Stimulated activated naive B cell treated with anti-CD40 and anti-IgM and Interleukin-4, amounts not matched to agents 10 μg/mL and 1 μg/mL and 100 μg/mL, for 72 hours (primary cell): Measurements from ENCODE around the gene ENAM.
A peak's percentile ranks its signal among the peaks of the same experiment; 100 is the strongest.
"Not testable (repeated sequence)": the region's sequence is repeated elsewhere in the genome, so short reads cannot be mapped to it uniquely, and the experiment has no call there.

ENCODE experiments used
- ATAC-seq, 2 donors: fragments of 150-1000 bp; cut with Tn5 transposase; replicated peaks; 2 replicates each; pipeline ENCODE4 v1.10.0; 2021; ENCODE audit warnings: moderate library complexity in 1 of 2
- DNase-seq: peaks from one replicate; pipeline ENCODE4 v3.0.0; 2021
- H3K27ac Mint-ChIP-seq: one replicate; pipeline ENCODE4 v1.8.0; 2022; ENCODE audit warnings: mild to moderate bottlenecking, mixed read lengths
- H3K27me3 Mint-ChIP-seq, 2 donors: one replicate each; pipeline ENCODE4 v1.8.0; 2022; ENCODE audit warnings: mixed read lengths in 2 of 2
- H3K36me3 Mint-ChIP-seq, 2 donors: one replicate each; pipeline ENCODE4 v1.8.0; 2022; ENCODE audit warnings: mixed read lengths in 2 of 2, mild to moderate bottlenecking in 1 of 2
- H3K4me1 Mint-ChIP-seq, 2 donors: one replicate each; pipeline ENCODE4 v1.8.0; 2022; ENCODE audit warnings: mixed read lengths in 2 of 2, mild to moderate bottlenecking in 1 of 2
- H3K4me3 Mint-ChIP-seq, 2 donors: one replicate each; pipeline ENCODE4 v1.8.0; 2022; ENCODE audit warnings: mild to moderate bottlenecking in 2 of 2, mixed read lengths in 2 of 2, moderate library complexity in 1 of 2
- H3K9me3 Mint-ChIP-seq, 2 donors: one replicate each; pipeline ENCODE4 v1.8.0; 2022; ENCODE audit warnings: mixed read lengths in 2 of 2, mild to moderate bottlenecking in 1 of 2

Gene ENAM

GRCh38 chr4:70640192-70640591 is 11.6 kb downstream of the ENAM start:
- no peak overlapping the region for H3K4me3 Mint-ChIP-seq
- peaks cover 7 to 10% of the 10 kb centered on the region in 2 donors for H3K4me1 Mint-ChIP-seq
- peaks cover 0 to 3% of the 10 kb centered on the region in 2 donors for H3K36me3 Mint-ChIP-seq
- H3K9me3 Mint-ChIP-seq, result no peaks in the 10 kb centered on the region
- H3K27ac Mint-ChIP-seq, result no peak overlapping the region
- ATAC-seq, result peak in 1 of 2 donors; percentile 50
- H3K27me3 Mint-ChIP-seq, result no peaks in the 10 kb centered on the region
- DNase-seq, result no peak

- DNase-seq, H3K9me3 Mint-ChIP-seq: not testable (repeated sequence)
- peaks cover 13 to 25% of the 10 kb centered on the region in 2 donors for H3K4me1 Mint-ChIP-seq
These were observed 22.2 kb downstream of the ENAM start for GRCh38 chr4:70650741-70651140.

GRCh38 chr4:70651864-70652506 is 23.4 kb downstream of the ENAM start:
- Mint-ChIP-seq H3K4me1 (peaks cover 13 to 25% of the 10 kb centered on the region in 2 donors), H3K27me3 (no peaks in the 10 kb centered on the region), H3K36me3 (peaks cover 0 to 2% of the 10 kb centered on the region in 2 donors), H3K9me3 (no peaks in the 10 kb centered on the region), H3K27ac (no peak overlapping the region), H3K4me3 (no peak overlapping the region)
- DNase-seq (no peak), ATAC-seq (peak; percentile 50 to 61)

More at GRCh38 chr4:70650741-70651140, 22.2 kb downstream of the ENAM start:
- H3K27ac Mint-ChIP-seq, H3K4me3 Mint-ChIP-seq, H3K36me3 Mint-ChIP-seq, H3K27me3 Mint-ChIP-seq: not testable (repeated sequence)
- peak in 1 of 2 donors; percentile 20 for ATAC-seq

GRCh38 chr4:70654605-70655011 is 26.1 kb downstream of the ENAM start:
- peaks cover 16 to 23% of the 10 kb centered on the region in 2 donors for H3K4me1 Mint-ChIP-seq
- H3K9me3 Mint-ChIP-seq, result no peaks in the 10 kb centered on the region
- no peak for DNase-seq
- H3K27me3 Mint-ChIP-seq, result no peaks in the 10 kb centered on the region
- H3K36me3 Mint-ChIP-seq, result peaks cover 3 to 7% of the 10 kb centered on the region in 2 donors
- H3K27ac Mint-ChIP-seq, result no peak overlapping the region
- no peak for ATAC-seq
- H3K4me3 Mint-ChIP-seq, result no peak overlapping the region

- DNase-seq (no peak), ATAC-seq (no peak)
- no peak overlapping the region for H3K4me3 Mint-ChIP-seq
- no peak overlapping the region for H3K27ac Mint-ChIP-seq
- H3K4me1 Mint-ChIP-seq, result peaks cover 14 to 33% of the 10 kb centered on the region in 2 donors
- peaks cover 20 to 22% of the 10 kb centered on the region in 2 donors for H3K36me3 Mint-ChIP-seq
- H3K9me3 Mint-ChIP-seq, result no peaks in the 10 kb centered on the region
- H3K27me3 Mint-ChIP-seq, result no peaks in the 10 kb centered on the region
These were observed 28.8 kb downstream of the ENAM start for GRCh38 chr4:70657326-70657725.

GRCh38 chr4:70658418-70658817 is 29.9 kb downstream of the ENAM start:
- peak overlapping the region; percentile 27 for H3K27ac Mint-ChIP-seq
- H3K9me3 Mint-ChIP-seq, result no peaks in the 10 kb centered on the region
- peaks cover 20 to 22% of the 10 kb centered on the region in 2 donors for H3K36me3 Mint-ChIP-seq
- no peak overlapping the region for H3K4me3 Mint-ChIP-seq
- DNase-seq, result no peak
- peaks cover 14 to 33% of the 10 kb centered on the region in 2 donors for H3K4me1 Mint-ChIP-seq
- ATAC-seq, result no peak
- H3K27me3 Mint-ChIP-seq, result no peaks in the 10 kb centered on the region

- Mint-ChIP-seq H3K4me1 (peaks cover 12 to 26% of the 10 kb centered on the region in 2 donors), H3K27me3 (no peaks in the 10 kb centered on the region), H3K9me3 (no peaks in the 10 kb centered on the region), H3K27ac (peak overlapping the region; percentile 38), H3K4me3 (peak overlapping the region in 1 of 2 donors; percentile 14), H3K36me3 (peaks cover 20 to 22% of the 10 kb centered on the region in 2 donors)
- no peak for ATAC-seq
- DNase-seq, result no peak
These were observed 31.6 kb downstream of the ENAM start for GRCh38 chr4:70660106-70660505.

DNA sequence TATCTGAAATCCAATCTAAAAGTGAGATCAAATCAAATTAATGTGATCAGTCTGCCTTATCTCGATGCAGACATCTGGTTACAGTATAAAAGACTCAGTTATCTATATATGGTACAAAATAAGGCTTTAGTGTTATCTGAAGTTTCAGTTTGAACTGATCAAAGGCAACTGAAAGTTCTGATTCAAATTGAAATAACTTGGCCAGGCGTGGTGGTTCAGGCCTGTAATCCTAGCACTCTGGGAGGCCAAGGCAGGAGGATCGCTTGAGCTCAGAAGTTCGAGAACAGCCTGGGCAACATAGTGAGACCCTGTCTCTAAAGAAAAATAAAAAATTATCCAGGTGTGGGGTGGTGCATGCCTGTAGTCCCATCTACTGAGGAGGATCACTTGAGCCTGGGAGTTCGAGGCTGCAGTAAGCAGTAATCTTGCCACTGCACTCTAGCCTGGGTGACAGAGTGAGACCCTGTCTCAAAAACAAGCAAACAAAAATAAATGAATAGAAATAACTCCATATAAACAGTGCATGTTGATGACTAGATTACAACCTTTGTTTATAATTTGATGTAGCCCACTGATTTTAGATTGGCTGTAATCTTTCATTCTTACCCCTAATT is 32.9 kb downstream of the ENAM start:
- not testable (repeated sequence) for H3K9me3 Mint-ChIP-seq, H3K4me3 Mint-ChIP-seq, H3K27me3 Mint-ChIP-seq, DNase-seq
- Mint-ChIP-seq H3K36me3 (peaks cover 20 to 22% of the 10 kb centered on the region in 2 donors), H3K4me1 (peaks cover 13 to 26% of the 10 kb centered on the region in 2 donors), H3K27ac (peak overlapping the region; percentile 20)
- peak; percentile 46 to 73 for ATAC-seq

DNA sequence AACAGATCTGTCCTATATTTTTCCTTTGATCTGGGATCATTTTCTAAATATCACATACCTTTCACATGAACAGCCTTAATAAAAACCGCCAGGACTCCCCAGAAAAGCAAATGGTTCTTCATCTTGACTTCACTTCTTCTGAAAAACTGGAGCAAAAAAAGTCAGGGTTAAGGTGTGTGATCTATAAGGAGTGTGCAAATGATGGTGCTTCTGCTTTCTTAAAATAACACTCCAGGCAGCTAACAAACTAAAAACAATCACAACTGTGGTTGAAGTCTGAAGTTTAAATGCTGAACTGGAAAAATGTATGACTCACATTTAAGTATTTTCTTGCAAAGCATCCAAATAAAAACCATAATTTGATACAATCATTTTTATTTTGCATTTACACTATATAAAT is 37.8 kb downstream of the ENAM start, which contains the start of gene JCHAIN:
Gene JCHAIN, minus strand, starts transcription at position 140 of the 400 bp plus-strand sequence. Its CDS starts 18 bp downstream, at position 122.
- no peaks in the 10 kb centered on the region for H3K27me3 Mint-ChIP-seq
- peaks cover 14 to 51% of the 10 kb centered on the region in 2 donors for H3K4me1 Mint-ChIP-seq
- DNase-seq (no peak), ATAC-seq (peak; percentile 88 to 91)
- H3K9me3 Mint-ChIP-seq, result no peaks in the 10 kb centered on the region
- peak within 1 kb of the TSS; percentile 75 for H3K27ac Mint-ChIP-seq
- peak within 1 kb of the TSS; percentile 84 to 86 for H3K4me3 Mint-ChIP-seq
- peaks cover 6 to 7% of the 10 kb centered on the region in 2 donors for H3K36me3 Mint-ChIP-seq

DNA sequence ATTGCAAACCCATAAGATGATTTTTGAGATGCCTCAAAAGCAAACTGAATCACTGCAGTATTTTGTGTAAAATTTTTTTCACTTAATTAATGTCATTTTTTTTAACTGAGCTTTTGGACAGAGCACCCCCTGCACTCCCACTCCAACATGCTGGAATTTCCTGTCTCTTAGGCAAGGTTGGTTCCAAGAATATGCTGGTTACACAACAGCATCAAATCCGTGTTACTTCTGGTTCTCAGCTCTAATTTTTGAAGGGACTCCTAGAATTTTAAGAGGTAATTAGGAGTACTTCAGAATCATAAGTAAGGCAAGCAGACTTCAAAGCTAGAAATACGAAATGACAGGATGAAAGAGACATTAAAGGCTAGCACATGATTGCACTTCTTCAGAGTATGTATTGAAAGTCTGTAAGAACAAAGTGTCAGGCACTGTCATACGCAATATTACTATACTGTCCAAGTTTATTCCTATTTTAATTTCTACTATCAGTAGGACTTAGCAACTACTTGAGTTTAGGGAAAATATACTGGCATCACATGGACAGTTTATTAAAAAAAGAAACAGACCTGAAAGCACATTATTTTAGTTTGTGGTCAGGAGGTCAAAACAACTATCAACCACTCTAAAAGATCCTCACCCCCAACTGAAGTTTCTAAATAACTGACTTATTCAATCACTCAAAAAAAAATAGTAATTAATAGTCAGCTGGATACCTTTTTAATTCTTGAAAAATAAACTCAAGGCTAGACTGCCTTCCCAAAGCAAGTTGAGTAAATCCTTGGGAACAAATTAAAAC is 39.4 kb downstream of the ENAM start:
- DNase-seq, result no peak
- peak in 1 of 2 donors; percentile 28 for ATAC-seq
- Mint-ChIP-seq H3K4me3 (peak overlapping the region in 1 of 2 donors; percentile 22), H3K36me3 (no peaks in the 10 kb centered on the region), H3K9me3 (no peaks in the 10 kb centered on the region), H3K4me1 (peaks cover 11 to 52% of the 10 kb centered on the region in 2 donors), H3K27me3 (no peaks in the 10 kb centered on the region), H3K27ac (peak overlapping the region; percentile 73)

GRCh38 chr4:70670332-70671014 is 41.9 kb downstream of the ENAM start:
- Mint-ChIP-seq H3K4me3 (no peak overlapping the region), H3K4me1 (peaks cover 13 to 60% of the 10 kb centered on the region in 2 donors), H3K27ac (peak overlapping the region; percentile 4), H3K36me3 (no peaks in the 10 kb centered on the region), H3K9me3 (no peaks in the 10 kb centered on the region), H3K27me3 (no peaks in the 10 kb centered on the region)
- ATAC-seq, result no peak
- DNase-seq, result no peak

GRCh38 chr4:70671091-70671490 is 42.5 kb downstream of the ENAM start:
- Mint-ChIP-seq H3K27me3 (no peaks in the 10 kb centered on the region), H3K4me1 (peaks cover 18 to 66% of the 10 kb centered on the region in 2 donors), H3K27ac (no peak overlapping the region), H3K4me3 (no peak overlapping the region), H3K9me3 (no peaks in the 10 kb centered on the region), H3K36me3 (no peaks in the 10 kb centered on the region)
- DNase-seq, result no peak
- no peak for ATAC-seq

GRCh38 chr4:70674191-70674590 is 45.6 kb downstream of the ENAM start:
- H3K4me1 Mint-ChIP-seq, result peaks cover 29 to 74% of the 10 kb centered on the region in 2 donors
- no peak overlapping the region for H3K27ac Mint-ChIP-seq
- no peaks in the 10 kb centered on the region for H3K9me3 Mint-ChIP-seq
- H3K27me3 Mint-ChIP-seq, result no peaks in the 10 kb centered on the region
- DNase-seq (no peak), ATAC-seq (no peak)
- H3K4me3 Mint-ChIP-seq, result no peak overlapping the region
- no peaks in the 10 kb centered on the region for H3K36me3 Mint-ChIP-seq

- no peak overlapping the region for H3K27ac Mint-ChIP-seq
- peaks cover 32 to 74% of the 10 kb centered on the region in 2 donors for H3K4me1 Mint-ChIP-seq
- ATAC-seq, result no peak
These were observed 46.2 kb downstream of the ENAM start for GRCh38 chr4:70674731-70675130.

More at GRCh38 chr4:70674731-70675130, 46.2 kb downstream of the ENAM start:
- no peak for DNase-seq
- no peaks in the 10 kb centered on the region for H3K27me3 Mint-ChIP-seq
- H3K9me3 Mint-ChIP-seq, result no peaks in the 10 kb centered on the region
- no peaks in the 10 kb centered on the region for H3K36me3 Mint-ChIP-seq
- no peak overlapping the region for H3K4me3 Mint-ChIP-seq
